GM12874 (cell line): ENCODE results near the gene SIK3.

ENCODE experiments used
- TF ChIP-seq, protein P1 (sequence below): IDR thresholded peaks from 2 replicates; pipeline ENCODE4 v1.5.1; 2011; ENCODE audit warnings: low read depth, mild to moderate bottlenecking, control low read depth, low read length, moderate library complexity; ENCODE audit not compliant: insufficient read depth

Gene SIK3

DNA sequence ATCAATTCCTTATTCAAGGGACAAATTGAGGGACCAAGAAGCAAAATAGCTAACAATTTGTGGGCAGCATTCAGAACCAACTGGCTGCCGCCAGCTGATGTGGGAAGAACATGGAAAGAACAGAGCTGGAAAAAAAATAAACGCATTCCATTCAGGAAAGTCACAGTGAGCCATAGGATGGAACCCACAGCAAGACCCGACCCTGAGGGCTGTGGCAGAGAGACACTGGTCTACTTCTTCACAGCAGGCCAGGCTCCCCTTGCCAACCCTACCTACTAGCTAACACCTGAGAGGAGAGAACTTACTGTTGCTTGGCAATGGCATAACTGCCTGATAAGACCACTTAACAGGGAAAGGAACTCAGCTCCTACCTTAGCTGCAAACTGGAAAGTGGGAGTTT, 137.3 kb downstream of the SIK3 start:
- TF ChIP-seq, protein P1, sequence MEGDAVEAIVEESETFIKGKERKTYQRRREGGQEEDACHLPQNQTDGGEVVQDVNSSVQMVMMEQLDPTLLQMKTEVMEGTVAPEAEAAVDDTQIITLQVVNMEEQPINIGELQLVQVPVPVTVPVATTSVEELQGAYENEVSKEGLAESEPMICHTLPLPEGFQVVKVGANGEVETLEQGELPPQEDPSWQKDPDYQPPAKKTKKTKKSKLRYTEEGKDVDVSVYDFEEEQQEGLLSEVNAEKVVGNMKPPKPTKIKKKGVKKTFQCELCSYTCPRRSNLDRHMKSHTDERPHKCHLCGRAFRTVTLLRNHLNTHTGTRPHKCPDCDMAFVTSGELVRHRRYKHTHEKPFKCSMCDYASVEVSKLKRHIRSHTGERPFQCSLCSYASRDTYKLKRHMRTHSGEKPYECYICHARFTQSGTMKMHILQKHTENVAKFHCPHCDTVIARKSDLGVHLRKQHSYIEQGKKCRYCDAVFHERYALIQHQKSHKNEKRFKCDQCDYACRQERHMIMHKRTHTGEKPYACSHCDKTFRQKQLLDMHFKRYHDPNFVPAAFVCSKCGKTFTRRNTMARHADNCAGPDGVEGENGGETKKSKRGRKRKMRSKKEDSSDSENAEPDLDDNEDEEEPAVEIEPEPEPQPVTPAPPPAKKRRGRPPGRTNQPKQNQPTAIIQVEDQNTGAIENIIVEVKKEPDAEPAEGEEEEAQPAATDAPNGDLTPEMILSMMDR, result no peak

DNA sequence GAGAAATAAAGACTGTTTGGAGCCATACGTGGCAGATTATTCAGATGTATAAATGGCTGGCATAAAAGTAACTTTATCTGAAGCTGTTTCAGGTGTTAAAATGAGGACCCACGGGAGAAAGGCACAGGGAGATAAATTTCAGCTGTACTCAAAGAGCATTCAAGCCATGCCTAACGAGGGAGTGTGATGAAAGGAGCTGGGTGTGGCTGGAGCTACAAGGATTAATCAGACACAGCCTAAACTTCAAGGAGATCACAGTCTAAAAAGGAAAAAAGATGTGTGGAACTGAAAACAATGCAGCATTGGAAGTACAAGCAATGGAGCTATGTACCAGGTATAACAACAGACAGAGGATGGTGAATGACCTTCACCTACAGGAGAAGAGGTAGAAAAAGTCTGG, 140.0 kb downstream of the SIK3 start:
- TF ChIP-seq, protein P1, result no peak

GRCh38 chr11:116955949-116956348, 142.3 kb downstream of the SIK3 start:
- TF ChIP-seq, protein P1, result no peak

DNA sequence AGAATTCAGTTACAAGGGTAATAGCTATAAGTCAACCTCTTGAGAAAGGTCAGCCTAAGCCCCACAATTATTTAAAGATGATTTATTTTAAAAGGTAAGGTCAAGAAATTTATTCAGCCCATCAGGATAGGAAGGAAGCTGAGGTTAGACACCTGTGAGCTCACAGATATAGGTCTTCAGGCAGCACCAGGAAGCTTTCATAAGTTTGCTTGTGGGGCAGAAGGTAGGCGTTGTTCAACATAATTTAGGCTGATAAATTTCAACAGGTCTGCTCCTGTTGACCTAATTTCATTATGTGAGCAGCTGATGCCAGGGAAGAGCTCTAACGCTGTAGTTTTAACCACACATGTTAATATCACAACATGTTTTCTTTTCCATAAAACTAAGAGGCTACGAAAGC, 142.7 kb downstream of the SIK3 start:
- TF ChIP-seq, protein P1, result no peak

- TF ChIP-seq, protein P1, result no peak
Measured at GRCh38 chr11:116953530-116954285, 144.5 kb downstream of the SIK3 start.

DNA sequence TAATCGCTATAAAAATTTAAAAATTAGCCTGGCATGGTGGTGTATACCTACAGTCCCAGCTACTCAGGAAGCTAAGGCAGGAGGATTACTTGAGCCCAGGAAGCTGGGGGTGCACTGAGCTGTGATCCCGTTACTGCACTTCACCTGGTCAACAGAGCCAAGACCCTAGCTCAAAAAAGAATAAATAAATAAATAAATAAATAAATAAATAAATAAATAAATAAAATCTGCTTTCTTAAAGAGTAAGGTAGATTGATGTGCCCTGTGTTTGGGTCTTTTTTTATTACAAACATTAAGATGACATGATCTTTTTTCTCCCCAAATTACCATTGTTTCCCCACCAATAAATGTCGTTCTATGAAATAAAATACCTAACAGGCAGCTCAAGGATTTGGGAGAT, 146.5 kb downstream of the SIK3 start:
- TF ChIP-seq, protein P1, result no peak

GRCh38 chr11:116950210-116950609, 148.0 kb downstream of the SIK3 start:
- TF ChIP-seq, protein P1, result no peak
